Osteoblast (primary cell): ENCODE measurements around the gene PRKAG2. TPM values are rescaled to one million over a fixed set of nuclear protein-coding genes. Genes with fewer than 3 reads are reported as not detected.

Experiments
- DNase-seq: peaks from one replicate; pipeline ENCODE4 v3.0.0; 2011; ENCODE audit warnings: low spot score, mixed read lengths; ENCODE audit not compliant: insufficient read length; ENCODE audit errors: missing footprints
- H2AFZ ChIP-seq: 2 replicates; pipeline ENCODE4 v1.6.0; 2011; ENCODE audit warnings: mild to moderate bottlenecking, low read length
- H3K27ac ChIP-seq: 2 replicates; pipeline ENCODE4 v1.5.1; 2011; ENCODE audit warnings: mild to moderate bottlenecking, low read depth, low read length, moderate library complexity
- H3K27me3 ChIP-seq: 2 replicates; pipeline ENCODE4 v1.6.0; 2012; ENCODE audit warnings: mild to moderate bottlenecking, control low read depth, inconsistent platforms, low read length, moderate library complexity; ENCODE audit not compliant: insufficient read depth
- H3K36me3 ChIP-seq: 2 replicates; pipeline ENCODE4 v1.5.1; 2011; ENCODE audit warnings: mild to moderate bottlenecking, low read length, control low read depth, moderate library complexity; ENCODE audit not compliant: insufficient read depth
- H3K4me1 ChIP-seq: 2 replicates; pipeline ENCODE4 v1.5.1; 2011; ENCODE audit warnings: mild to moderate bottlenecking, low read length, control low read depth, moderate library complexity; ENCODE audit not compliant: insufficient read depth
- H3K4me2 ChIP-seq: 2 replicates; pipeline ENCODE4 v1.6.0; 2011; ENCODE audit warnings: mild to moderate bottlenecking, low read length; ENCODE audit not compliant: insufficient read depth
- H3K4me3 ChIP-seq: fragments of 200-600 bp; sonication (generic); 3 replicates; pipeline ENCODE4 v1.5.1; 2012; ENCODE audit warnings: mild to moderate bottlenecking, low read length, inconsistent platforms; ENCODE audit not compliant: insufficient read depth
- H3K79me2 ChIP-seq: 2 replicates; pipeline ENCODE4 v1.6.0; 2012; ENCODE audit warnings: mild to moderate bottlenecking, low read length, control low read depth, inconsistent platforms; ENCODE audit not compliant: insufficient read depth
- H3K9me3 ChIP-seq: 2 replicates; pipeline ENCODE4 v1.5.1; 2011; ENCODE audit warnings: low read depth, low read length, control low read depth
- H4K20me1 ChIP-seq: 2 replicates; pipeline ENCODE4 v1.6.0; 2012; ENCODE audit warnings: mild to moderate bottlenecking, low read length, control low read depth; ENCODE audit not compliant: insufficient read depth
- CTCF ChIP-seq: IDR thresholded peaks from 2 replicates; pipeline ENCODE4 v1.5.1; 2011; ENCODE audit warnings: mild to moderate bottlenecking, low read depth, low read length, moderate library complexity; ENCODE audit errors: extremely low read depth
- total RNA-seq: library from RNA; depleted of rRNA; stranded (reverse); fragments of >200 nt; gene quantifications from 2 replicates; pipeline ENCODE4 v1.2.3, GENCODE V29; 2012

Gene PRKAG2
- total RNA-seq, 1 donor, result 20.6 TPM

GRCh38 chr7:151882734-151883133, 5.8 kb upstream of the PRKAG2 start:
- peaks cover 63% of the 10 kb centered on the region for H3K27me3 ChIP-seq
- no peak overlapping the region for H3K4me2 ChIP-seq
- H3K79me2 ChIP-seq, result no peaks in the 10 kb centered on the region
- H3K36me3 ChIP-seq, result no peaks in the 10 kb centered on the region
- H3K27ac ChIP-seq, result no peak overlapping the region
- no peak overlapping the region for H2AFZ ChIP-seq
- no peaks in the 10 kb centered on the region for H3K4me1 ChIP-seq
- no peak for DNase-seq
- no peak overlapping the region for H3K4me3 ChIP-seq
- H3K9me3 ChIP-seq, result no peaks in the 10 kb centered on the region
- no peak for TF ChIP-seq CTCF
- no peaks in the 10 kb centered on the region for H4K20me1 ChIP-seq

DNA sequence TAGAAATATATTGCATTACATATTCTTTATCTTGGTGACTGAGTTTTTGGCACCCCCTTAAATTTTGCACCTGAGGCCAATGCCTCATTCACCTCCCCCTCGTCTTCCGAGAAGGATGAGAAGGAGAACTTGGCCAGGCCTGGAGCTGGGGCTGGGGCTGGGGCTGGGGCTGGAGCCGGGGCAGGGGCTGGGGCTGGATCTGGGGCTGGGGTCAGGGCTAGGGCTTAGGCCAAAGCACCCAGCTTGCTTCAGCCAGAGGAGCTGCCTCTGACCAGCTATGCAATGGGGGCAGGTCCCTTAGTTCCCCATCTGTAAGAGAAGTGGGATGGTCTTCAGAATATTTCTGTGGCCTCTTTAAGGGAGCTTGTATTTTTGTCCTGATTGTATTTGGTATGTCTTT, 3.8 kb upstream of the PRKAG2 start:
- Histone ChIP-seq H3K27ac (no peak overlapping the region), H3K79me2 (no peaks in the 10 kb centered on the region), H3K27me3 (peaks cover 73% of the 10 kb centered on the region), H3K4me3 (no peak overlapping the region), H4K20me1 (no peaks in the 10 kb centered on the region), H2AFZ (no peak overlapping the region), H3K36me3 (no peaks in the 10 kb centered on the region), H3K4me1 (peaks cover 7% of the 10 kb centered on the region), H3K9me3 (no peaks in the 10 kb centered on the region), H3K4me2 (no peak overlapping the region)
- peak; percentile 62 for DNase-seq
- TF ChIP-seq CTCF, result no peak

GRCh38 chr7:151877911-151878835, 1.3 kb upstream of the PRKAG2 start:
- Histone ChIP-seq H3K79me2 (no peaks in the 10 kb centered on the region), H4K20me1 (no peaks in the 10 kb centered on the region), H3K27me3 (peaks cover 65% of the 10 kb centered on the region), H3K9me3 (no peaks in the 10 kb centered on the region), H3K36me3 (no peaks in the 10 kb centered on the region), H3K4me3 (no peak overlapping the region), H2AFZ (no peak overlapping the region), H3K27ac (no peak overlapping the region), H3K4me2 (no peak overlapping the region), H3K4me1 (peaks cover 14% of the 10 kb centered on the region)
- TF ChIP-seq CTCF, result no peak
- no peak for DNase-seq
